Right lobe of liver (tissue), 4 donors: ENCODE measurements around the gene MAP4K4.

ENCODE experiments used
- POLR2A ChIP-seq: fragments of 450-650 bp; IDR thresholded peaks from one replicate; pipeline ENCODE4 v1.6.1; 2017; ENCODE audit warnings: antibody characterized with exemption, mild to moderate bottlenecking
- TF ChIP-seq, protein P1 (sequence below), 4 donors: fragments of 200-600 bp in 3 of 4; fragments of 450-650 bp in 1 of 4; IDR thresholded peaks; one replicate each; pipeline versions ENCODE4 v1.5.1 to v1.8.0; 2016 to 2022; ENCODE audit warnings: antibody characterized with exemption in 4 of 4, mild to moderate bottlenecking in 2 of 4
- donor health status: DM: no; HTN: no; CAD: no.
- donor health status: DM: no; HTN: no; CAD: no.
- donor health status: DM: no; HTN: yes; CAD: no.

DNA sequence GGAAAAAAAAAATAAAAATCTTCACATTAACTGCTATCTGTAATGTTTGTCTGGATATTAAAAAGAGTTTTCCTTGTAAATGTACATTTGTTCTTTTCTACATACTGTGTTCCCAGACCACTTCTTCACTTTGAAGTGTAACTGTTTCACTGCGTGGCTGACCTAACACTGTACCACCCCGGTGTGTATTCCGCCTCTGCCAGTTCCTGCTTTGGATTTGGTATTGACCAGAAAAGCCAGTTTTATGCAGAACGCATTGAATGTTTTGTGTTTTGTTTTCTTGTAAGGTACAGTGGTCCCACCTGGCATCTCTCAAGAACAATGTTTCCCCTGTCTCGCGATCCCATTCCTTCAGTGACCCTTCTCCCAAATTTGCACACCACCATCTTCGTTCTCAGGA, 166.0 kb downstream of the MAP4K4 start:
- no peak for TF ChIP-seq POLR2A
- TF ChIP-seq, protein P1, sequence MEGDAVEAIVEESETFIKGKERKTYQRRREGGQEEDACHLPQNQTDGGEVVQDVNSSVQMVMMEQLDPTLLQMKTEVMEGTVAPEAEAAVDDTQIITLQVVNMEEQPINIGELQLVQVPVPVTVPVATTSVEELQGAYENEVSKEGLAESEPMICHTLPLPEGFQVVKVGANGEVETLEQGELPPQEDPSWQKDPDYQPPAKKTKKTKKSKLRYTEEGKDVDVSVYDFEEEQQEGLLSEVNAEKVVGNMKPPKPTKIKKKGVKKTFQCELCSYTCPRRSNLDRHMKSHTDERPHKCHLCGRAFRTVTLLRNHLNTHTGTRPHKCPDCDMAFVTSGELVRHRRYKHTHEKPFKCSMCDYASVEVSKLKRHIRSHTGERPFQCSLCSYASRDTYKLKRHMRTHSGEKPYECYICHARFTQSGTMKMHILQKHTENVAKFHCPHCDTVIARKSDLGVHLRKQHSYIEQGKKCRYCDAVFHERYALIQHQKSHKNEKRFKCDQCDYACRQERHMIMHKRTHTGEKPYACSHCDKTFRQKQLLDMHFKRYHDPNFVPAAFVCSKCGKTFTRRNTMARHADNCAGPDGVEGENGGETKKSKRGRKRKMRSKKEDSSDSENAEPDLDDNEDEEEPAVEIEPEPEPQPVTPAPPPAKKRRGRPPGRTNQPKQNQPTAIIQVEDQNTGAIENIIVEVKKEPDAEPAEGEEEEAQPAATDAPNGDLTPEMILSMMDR (IDR thresholded peaks at IDR 0.05) = no peak
